Measurements from ENCODE around the gene PPFIA2.

DNA sequence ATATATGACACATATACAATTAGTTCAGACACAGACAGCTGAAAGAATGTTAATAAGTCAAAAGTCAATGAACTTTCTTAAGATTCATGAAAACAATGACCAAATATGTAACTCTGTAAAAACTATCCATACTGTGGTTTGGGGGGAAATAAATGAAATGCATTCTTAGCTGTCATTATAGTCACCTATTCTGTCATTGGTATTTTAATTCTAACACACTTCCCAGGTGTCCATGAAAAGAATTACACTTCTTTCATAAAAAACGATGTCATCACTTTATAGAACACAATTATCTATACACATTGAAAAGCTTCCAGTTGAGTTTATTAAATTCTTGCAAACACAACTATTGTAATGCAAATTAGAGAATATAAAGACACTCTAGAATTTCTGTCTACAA, 35.8 kb downstream of the PPFIA2 start:
- TF ChIP-seq CTCF (IDR thresholded peaks at IDR 0.05), result no peak
- TF ChIP-seq POLR2A (IDR thresholded peaks at IDR 0.05), result no peak

All from Peyer's patch (tissue), 4 donors.